ENCODE data around the gene SCRN1. TPM values are rescaled to one million over a fixed set of nuclear protein-coding genes. Genes with fewer than 3 reads are reported as not detected.

The SCRN1 gene
- total and polyA plus RNA-seq, 2 of the 4 experiments (the other 2 are of a cell fraction): 57.1 to 124 TPM

GRCh38 chr7:30022991-30023390 is 33.4 kb upstream of the SCRN1 start:
- no peak overlapping the region for H2BK120ac ChIP-seq (ENCODE audit: low read depth, low read length)
- peaks cover 7% of the 10 kb centered on the region for H3K9me1 ChIP-seq (ENCODE audit: insufficient read depth, low read length)
- no peak overlapping the region for H2BK5ac ChIP-seq (ENCODE audit: low read depth, low read length, poor library complexity, severe bottlenecking)
- H3K14ac ChIP-seq (replicated peaks; ENCODE audit: low read depth, low read length): no peak overlapping the region
- H2AK5ac ChIP-seq (ENCODE audit: low read depth, low read length): no peak overlapping the region
- H2AK9ac ChIP-seq (replicated peaks; ENCODE audit: low read depth, low read length, poor library complexity): no peak overlapping the region
- dilution Hi-C loops (cut with HindIII; ENCODE audit: low sequenced_read_pairs, unreplicated experiment) (no loop called here), in situ Hi-C loops (cut with MboI; ENCODE audit: low sequenced_read_pairs) (no loop called here), intact Hi-C loops (cut with micrococcal nuclease) (no loop called here)
- no peak overlapping the region for H3K18ac ChIP-seq (ENCODE audit: low read depth, low read length)
- H4K8ac ChIP-seq (ENCODE audit: low read depth in 2 of 2, low read length in 2 of 2): no peak overlapping the region
- H4K91ac ChIP-seq (ENCODE audit: insufficient read depth, low read depth, low read length): no peak overlapping the region
- no peaks in the 10 kb centered on the region for H3K9me3 ChIP-seq (ENCODE audit: control insufficient read depth, insufficient read depth, low read length)
- H4K5ac ChIP-seq (ENCODE audit: low read depth, low read length): no peak overlapping the region
- no peak overlapping the region for H3K9ac ChIP-seq (ENCODE audit: low read depth, low read length)
- H3K27ac ChIP-seq (ENCODE audit: insufficient read depth, low read length): no peak overlapping the region
- H3K4me1 ChIP-seq (ENCODE audit: control insufficient read depth, insufficient read depth, low read length): no peaks in the 10 kb centered on the region; the same call in 1 of the 2 replicates
- no peaks in the 10 kb centered on the region for H3K27me3 ChIP-seq (ENCODE audit: control insufficient read depth, insufficient read depth, low read length)
- H3K4ac ChIP-seq (ENCODE audit: low read depth, low read length): no peak overlapping the region
- no peak for DNase-seq
- H2BK20ac ChIP-seq (ENCODE audit: low read depth, low read length): no peak overlapping the region
- H3K4me2 ChIP-seq (ENCODE audit: low read depth, low read length): no peak overlapping the region
- H4K20me1 ChIP-seq (ENCODE audit: insufficient read depth, low read length): peaks cover 4% of the 10 kb centered on the region; the same call in 1 of the 2 replicates
- H3K23ac ChIP-seq (ENCODE audit: low read depth, low read length): peak overlapping the region; percentile 68
- no TSS peak for BruUV-seq (replicated peaks)
- peaks cover 15 to 43% of the 10 kb centered on the region in 2 experiments for H3K79me1 ChIP-seq (ENCODE audit: low read depth in 1 of 2, low read length in 2 of 2)
- ChIA-PET POLR2A (ENCODE audit: unreplicated experiment) (no interaction called here), CTCF (no interaction called here)
- H3K56ac ChIP-seq (ENCODE audit: extremely low read depth, insufficient read depth, low read length): no peak overlapping the region
- H2AFZ ChIP-seq (replicated peaks; ENCODE audit: low read length, poor library complexity): no peak overlapping the region
- H3K4me3 ChIP-seq (ENCODE audit: insufficient read depth, low read depth, low read length): no peak overlapping the region
- H3K36me3 ChIP-seq (ENCODE audit: control insufficient read depth, insufficient read depth, low read length): peaks cover 6% of the 10 kb centered on the region
- no peak overlapping the region for H2BK15ac ChIP-seq (ENCODE audit: low read depth, low read length)
- TF ChIP-seq RAD21 (IDR thresholded peaks at IDR 0.05; ENCODE audit: low read length) (no peak), CTCF (conservative IDR thresholded peaks at IDR 0.05; ENCODE audit: low read depth, low read length) (no peak), FOS (IDR thresholded peaks at IDR 0.05; ENCODE audit: low read depth, low read length) (no peak), CEBPB (IDR thresholded peaks at IDR 0.05; ENCODE audit: low read depth, low read length) (no peak), CHD1 (IDR thresholded peaks at IDR 0.05; ENCODE audit: low read depth, low read length) (no peak), MXI1 (IDR thresholded peaks at IDR 0.05; ENCODE audit: borderline replicate concordance, low read depth, low read length) (no peak)
- no peak for ATAC-seq (ENCODE audit: low read depth)

Data from IMR-90 (cell line).